HepG2 (cell line): Measurements from ENCODE around the gene PLAA. TPM values are rescaled to one million over a fixed set of nuclear protein-coding genes. Genes with fewer than 3 reads are reported as not detected.

Experiments used
- AHDC1 ChIP-seq: sonication (generic); formaldehyde crosslinking; IDR thresholded peaks from 2 replicates; pipeline ENCODE4 v1.5.1; 2020; ENCODE audit warnings: mild to moderate bottlenecking, missing genetic modification reagents, borderline replicate concordance
- AHR ChIP-seq: IDR thresholded peaks from 2 replicates; pipeline ENCODE4 v1.6.1; 2018; ENCODE audit warnings: missing genetic modification reagents, missing compliant biosample characterization
- ATF5 ChIP-seq: sonication (generic); formaldehyde crosslinking; IDR thresholded peaks from 2 replicates; pipeline ENCODE4 v1.4.0; 2020; ENCODE audit warnings: mild to moderate bottlenecking, low read depth, missing genetic modification reagents
- ATF7 ChIP-seq, 2 experiments: fragments of 450-650 bp in 1 of 2; sonication (generic) in 1 of 2; formaldehyde crosslinking in 1 of 2; IDR thresholded peaks; 2 replicates each; pipeline versions ENCODE4 v1.4.0 to v1.6.1; 2016 to 2020; ENCODE audit warnings: antibody characterized with exemption in 1 of 2, mild to moderate bottlenecking in 1 of 2, missing genetic modification reagents in 1 of 2
- HMG20B ChIP-seq: conservative IDR thresholded peaks from 2 replicates; pipeline ENCODE4 v1.6.1; 2016; ENCODE audit warnings: missing genetic modification reagents, missing compliant biosample characterization
- MED8 ChIP-seq: sonication (generic); formaldehyde crosslinking; IDR thresholded peaks from 2 replicates; pipeline ENCODE4 v1.8.1; 2023; ENCODE audit warnings: mild to moderate bottlenecking, missing genetic modification reagents; ENCODE audit not compliant: insufficient replicate concordance
- MLLT10 ChIP-seq: sonication (generic); formaldehyde crosslinking; IDR thresholded peaks from 2 replicates; pipeline ENCODE4 v1.4.0; 2020; ENCODE audit warnings: missing genetic modification reagents
- REL ChIP-seq: sonication (generic); formaldehyde crosslinking; conservative IDR thresholded peaks from 2 replicates; pipeline ENCODE4 v1.8.0; 2022; ENCODE audit warnings: mild to moderate bottlenecking, missing genetic modification reagents, moderate library complexity
- RXRB ChIP-seq: IDR thresholded peaks from 2 replicates; pipeline ENCODE4 v1.6.1; 2016; ENCODE audit warnings: borderline replicate concordance, missing genetic modification reagents, missing compliant biosample characterization
- THYN1 ChIP-seq: sonication (generic); formaldehyde crosslinking; IDR thresholded peaks from 2 replicates; pipeline ENCODE4 v1.8.1; 2023; ENCODE audit warnings: low read depth, mild to moderate bottlenecking, moderate library complexity, missing genetic modification reagents, borderline replicate concordance
- U2AF2 ChIP-seq: fragments of 200-400 bp; formaldehyde crosslinking; IDR thresholded peaks from 2 replicates; pipeline ENCODE4 v1.6.1; 2017; ENCODE audit warnings: low read depth, mild to moderate bottlenecking, low read length
- ZBTB1 ChIP-seq: sonication (generic); formaldehyde crosslinking; IDR thresholded peaks from 2 replicates; pipeline ENCODE4 v1.4.0; 2020; ENCODE audit warnings: missing genetic modification reagents, borderline replicate concordance
- ZBTB44 ChIP-seq: sonication (generic); formaldehyde crosslinking; IDR thresholded peaks from 2 replicates; pipeline ENCODE4 v1.4.0; 2020; ENCODE audit warnings: missing genetic modification reagents
- ZBTB46 ChIP-seq: sonication (generic); formaldehyde crosslinking; IDR thresholded peaks from 2 replicates; pipeline ENCODE4 v1.4.0; 2020; ENCODE audit warnings: mild to moderate bottlenecking, missing genetic modification reagents, borderline replicate concordance
- ZNF235 ChIP-seq: sonication (generic); formaldehyde crosslinking; IDR thresholded peaks from 2 replicates; pipeline ENCODE4 v1.8.1; 2023; ENCODE audit warnings: mild to moderate bottlenecking, missing genetic modification reagents, borderline replicate concordance
- ZNF567 ChIP-seq: sonication (generic); formaldehyde crosslinking; IDR thresholded peaks from 2 replicates; pipeline ENCODE4 v1.8.1; 2023; ENCODE audit warnings: mild to moderate bottlenecking, missing genetic modification reagents, borderline replicate concordance
- polyA plus RNA-seq, 8 experiments: library from polyadenylated mRNA; depleted of rRNA in 3 of 8; stranded (reverse) in 7 of 8; unstranded in 1 of 8; fragments of >200 nt; fragmentation: Illumina TruSeq in 4 of 8; extraction: Trizol in 4 of 8; gene quantifications; 2 replicates each; pipeline versions ENCODE4 v1.2.1 to v1.2.3, GENCODE V29; 2011 to 2016; ENCODE audit warnings: low read depth in 4 of 8, missing spikeins in 1 of 8, mixed read lengths in 1 of 8; ENCODE audit not compliant: insufficient read depth in 1 of 8
- total RNA-seq, 5 experiments: library from RNA; depleted of rRNA; stranded (reverse); fragments of >200 nt; fragmentation: Illumina TruSeq; extraction: Trizol; gene quantifications; 2 replicates each; pipeline ENCODE4 v1.2.3, GENCODE V29; 2016; ENCODE audit warnings: low read depth in 1 of 5

PLAA gene
- total and polyA plus RNA-seq, 2 of the 13 experiments (the other 11 are each of a cell fraction or from before 2014, with no cell fraction given): 5.8 to 22.9 TPM

- TF ChIP-seq ATF5 (CRISPR knock-in tag) (no peak), ZNF567 (CRISPR knock-in tag) (no peak), THYN1 (CRISPR knock-in tag) (no peak), ZNF235 (CRISPR knock-in tag) (no peak), ATF7 (IDR thresholded peaks at IDR 0.05) (no peak), ATF7 (CRISPR knock-in tag; IDR thresholded peaks at IDR 0.05) (no peak), ZBTB46 (CRISPR knock-in tag) (no peak), RXRB (0 out of 2 replicates have a peak, but pooled peaks have one; percentile 7), AHR (CRISPR knock-in tag) (0 out of 2 replicates have a peak, but pooled peaks have one; percentile 54), ZBTB44 (CRISPR knock-in tag) (no peak), HMG20B (CRISPR knock-in tag) (no peak), AHDC1 (CRISPR knock-in tag) (no peak), ZBTB1 (no peak), REL (no peak), U2AF2 (no peak), MLLT10 (CRISPR knock-in tag) (no peak), MED8 (CRISPR knock-in tag) (no peak)
Measured at GRCh38 chr9:26955921-26956859, 9.1 kb upstream of the PLAA start, which contains the start of gene IFT74 (continued).
